GM12872 (cell line): ENCODE results near the gene DOCK11.

Experiments
- TF ChIP-seq, protein P1 (sequence below): IDR thresholded peaks from 3 replicates; pipeline ENCODE4 v1.5.1; 2011; ENCODE audit warnings: low read depth, mild to moderate bottlenecking, low read length, moderate library complexity; ENCODE audit not compliant: insufficient read depth

Gene DOCK11

DNA sequence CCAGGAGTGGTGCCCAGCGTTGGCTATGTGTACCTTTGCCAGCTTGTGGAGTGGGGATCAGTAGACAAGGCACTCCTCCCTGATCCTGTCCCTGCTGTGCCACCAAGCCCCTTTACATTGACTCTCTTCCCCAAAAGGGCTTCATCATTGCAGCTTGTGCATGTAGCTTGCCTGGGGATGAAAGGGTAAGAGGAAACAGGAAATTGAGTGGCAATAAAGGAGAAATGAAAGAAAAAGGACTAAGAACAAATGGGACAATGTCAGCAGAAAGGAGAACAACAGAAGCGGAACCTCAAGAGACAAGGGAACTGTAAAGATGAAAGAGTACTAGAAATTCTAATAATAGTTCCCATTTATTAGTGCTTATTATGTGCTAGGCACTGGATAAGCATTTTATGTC is 223.1 kb downstream of the DOCK11 start:
- TF ChIP-seq, protein P1, sequence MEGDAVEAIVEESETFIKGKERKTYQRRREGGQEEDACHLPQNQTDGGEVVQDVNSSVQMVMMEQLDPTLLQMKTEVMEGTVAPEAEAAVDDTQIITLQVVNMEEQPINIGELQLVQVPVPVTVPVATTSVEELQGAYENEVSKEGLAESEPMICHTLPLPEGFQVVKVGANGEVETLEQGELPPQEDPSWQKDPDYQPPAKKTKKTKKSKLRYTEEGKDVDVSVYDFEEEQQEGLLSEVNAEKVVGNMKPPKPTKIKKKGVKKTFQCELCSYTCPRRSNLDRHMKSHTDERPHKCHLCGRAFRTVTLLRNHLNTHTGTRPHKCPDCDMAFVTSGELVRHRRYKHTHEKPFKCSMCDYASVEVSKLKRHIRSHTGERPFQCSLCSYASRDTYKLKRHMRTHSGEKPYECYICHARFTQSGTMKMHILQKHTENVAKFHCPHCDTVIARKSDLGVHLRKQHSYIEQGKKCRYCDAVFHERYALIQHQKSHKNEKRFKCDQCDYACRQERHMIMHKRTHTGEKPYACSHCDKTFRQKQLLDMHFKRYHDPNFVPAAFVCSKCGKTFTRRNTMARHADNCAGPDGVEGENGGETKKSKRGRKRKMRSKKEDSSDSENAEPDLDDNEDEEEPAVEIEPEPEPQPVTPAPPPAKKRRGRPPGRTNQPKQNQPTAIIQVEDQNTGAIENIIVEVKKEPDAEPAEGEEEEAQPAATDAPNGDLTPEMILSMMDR: no peak

DNA sequence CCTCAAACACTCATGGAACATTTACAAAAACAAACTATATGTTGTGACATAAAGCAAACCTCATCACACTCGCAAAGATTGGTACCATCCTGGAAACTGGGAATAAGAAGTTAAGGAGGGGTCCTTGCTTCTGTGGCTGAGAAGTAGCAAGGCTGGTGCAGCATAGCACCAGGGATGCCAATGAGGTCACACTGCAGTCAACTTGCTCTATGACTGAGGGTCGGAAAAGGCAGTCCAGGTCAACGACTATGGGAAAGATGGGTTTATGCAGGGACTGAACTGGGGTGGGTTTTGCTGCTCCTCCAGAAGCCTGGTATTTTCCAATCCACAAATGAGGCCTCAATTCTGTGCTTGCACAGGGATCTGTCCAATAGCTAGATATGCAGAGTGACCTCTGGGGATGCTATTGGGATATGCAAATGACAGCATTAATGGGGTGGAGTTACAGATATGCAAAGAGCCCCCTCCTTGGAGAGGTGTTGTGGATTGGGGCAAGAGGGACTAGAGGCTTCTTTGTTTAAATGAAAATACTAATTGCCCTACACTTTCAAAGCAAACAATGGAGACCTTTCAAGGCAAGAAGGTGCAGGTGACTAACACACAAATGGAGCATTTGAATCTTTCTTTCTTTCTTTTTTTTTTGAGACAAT is 224.6 kb downstream of the DOCK11 start:
- TF ChIP-seq, protein P1: no peak

DNA sequence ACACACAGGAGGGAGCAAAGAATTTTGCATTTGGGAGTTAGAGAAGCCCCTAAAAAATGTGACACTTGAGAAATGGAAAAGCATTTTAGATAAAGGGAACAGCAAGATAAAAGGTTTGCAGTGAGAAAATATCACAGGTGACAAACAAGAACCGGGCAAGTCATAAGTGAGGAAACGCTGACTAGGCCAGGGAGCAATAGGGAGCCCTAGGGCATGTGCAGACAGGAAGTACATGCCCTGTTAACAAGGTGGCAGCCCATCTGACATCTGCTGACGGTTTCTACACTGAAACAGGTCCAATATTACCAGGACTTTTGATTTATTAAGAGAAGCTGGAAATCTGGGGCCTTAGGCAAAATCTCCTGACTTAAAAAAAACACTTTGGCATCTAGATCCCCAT is 227.8 kb downstream of the DOCK11 start:
- TF ChIP-seq, protein P1: no peak

DNA sequence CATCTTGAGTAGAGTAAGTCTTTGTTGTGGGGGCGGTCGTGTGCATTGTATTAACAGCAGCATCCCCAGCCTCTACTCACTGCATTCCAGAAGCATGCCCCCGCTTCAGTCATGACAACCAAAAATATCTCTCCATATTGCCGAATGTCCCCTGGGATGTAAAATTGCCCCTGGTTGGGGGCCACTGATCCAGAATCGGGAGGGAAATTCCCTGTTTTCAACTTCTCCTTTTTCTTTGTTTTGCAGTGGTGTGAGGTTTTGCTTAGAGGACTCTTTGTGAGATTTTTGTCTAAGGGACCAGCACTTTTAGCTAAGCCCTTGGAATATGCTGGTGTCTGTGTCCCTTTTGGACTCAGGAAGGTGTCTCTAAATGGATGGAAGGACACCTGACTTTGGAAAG is 228.8 kb downstream of the DOCK11 start:
- TF ChIP-seq, protein P1: no peak

DNA sequence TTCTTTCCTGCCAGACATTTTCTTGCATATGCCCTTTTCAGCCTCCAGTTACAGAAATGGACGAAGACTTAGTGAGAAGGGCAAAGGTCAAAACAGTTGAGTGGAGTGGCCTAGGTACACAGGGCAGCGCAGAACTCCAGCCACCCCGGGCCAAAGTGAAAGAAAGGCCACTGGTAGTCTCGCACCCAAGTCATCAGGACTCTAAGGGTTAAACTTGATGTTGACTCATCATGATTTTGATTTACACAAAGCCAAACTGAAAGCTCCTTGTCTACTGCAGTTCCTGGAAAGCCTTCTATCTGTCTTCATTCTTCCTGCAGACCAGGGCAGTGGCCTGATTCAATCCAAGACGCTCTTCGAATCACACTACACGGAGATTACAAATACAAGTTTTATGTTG is 229.2 kb downstream of the DOCK11 start:
- TF ChIP-seq, protein P1: no peak

DNA sequence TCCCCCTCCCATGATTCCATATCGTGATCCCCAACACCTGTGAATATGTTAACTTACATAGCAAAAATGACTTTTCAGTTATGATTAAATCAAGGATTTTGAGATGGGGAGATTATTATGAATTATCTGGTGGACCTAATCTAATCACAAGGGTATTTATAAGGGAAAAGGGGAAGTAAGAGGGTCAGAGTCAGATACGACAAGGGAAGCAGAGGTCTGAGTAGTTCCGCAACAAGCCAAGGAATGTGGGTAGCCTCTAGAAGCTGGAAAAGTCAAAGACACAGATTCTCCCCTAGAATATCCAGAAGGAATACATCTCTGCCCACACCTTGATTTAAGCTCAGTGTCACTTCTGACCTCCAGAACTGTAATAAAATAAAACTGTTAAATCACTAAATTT is 230.8 kb downstream of the DOCK11 start:
- TF ChIP-seq, protein P1: no peak

DNA sequence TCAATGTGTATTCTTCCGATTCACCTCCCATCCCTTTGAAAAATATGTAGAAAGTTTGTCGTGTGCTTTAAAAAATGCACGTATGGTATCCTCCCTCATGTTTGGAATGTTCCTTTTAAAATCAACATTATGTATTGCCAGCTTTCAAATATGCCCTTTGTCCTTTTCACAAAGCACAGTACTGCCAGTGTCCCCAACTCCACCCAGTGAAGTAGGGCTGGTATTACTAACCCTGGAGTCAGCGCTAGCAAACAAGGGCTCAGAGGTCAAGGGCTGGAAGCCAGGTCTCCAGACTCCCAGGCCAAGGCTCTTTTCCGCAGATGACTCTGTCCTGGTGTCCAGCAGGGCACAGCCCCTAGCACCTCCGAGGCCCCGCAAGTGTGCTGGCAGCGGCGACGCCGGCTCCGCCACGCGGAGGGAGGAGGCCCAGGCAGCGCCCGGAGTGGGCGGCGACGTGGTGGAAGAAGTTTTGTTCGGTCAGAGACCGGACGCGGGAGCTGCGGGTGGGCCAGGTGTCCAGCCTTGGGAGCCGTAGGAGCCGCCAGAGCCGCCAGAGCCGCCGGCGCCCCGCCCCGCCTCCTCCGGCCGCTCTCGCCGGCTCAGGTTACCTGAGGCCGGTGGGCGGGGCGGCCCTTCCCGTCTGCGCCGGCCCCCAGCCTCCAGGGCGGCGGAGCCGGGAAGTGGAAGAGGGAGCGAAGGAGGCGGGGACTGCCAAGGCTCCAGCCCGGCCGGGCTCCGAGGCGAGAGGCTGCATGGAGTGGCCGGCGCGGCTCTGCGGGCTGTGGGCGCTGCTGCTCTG is 231.5 kb downstream of the DOCK11 start, which contains the start of gene IL13RA1:
Gene IL13RA1, plus strand, starts transcription at position 720 of the 799 bp plus-strand sequence. Its CDS starts 33 bp downstream, at position 753.
- TF ChIP-seq, protein P1: no peak
